ENCODE results near the gene PCID2. TPM values are rescaled to one million over a fixed set of nuclear protein-coding genes. Genes with fewer than 3 reads are reported as not detected.

The PCID2 gene
- total and polyA plus RNA-seq, 2 of the 13 experiments (the other 11 are each of a cell fraction or from before 2014, with no cell fraction given) = 65.0 to 111 TPM

DNA sequence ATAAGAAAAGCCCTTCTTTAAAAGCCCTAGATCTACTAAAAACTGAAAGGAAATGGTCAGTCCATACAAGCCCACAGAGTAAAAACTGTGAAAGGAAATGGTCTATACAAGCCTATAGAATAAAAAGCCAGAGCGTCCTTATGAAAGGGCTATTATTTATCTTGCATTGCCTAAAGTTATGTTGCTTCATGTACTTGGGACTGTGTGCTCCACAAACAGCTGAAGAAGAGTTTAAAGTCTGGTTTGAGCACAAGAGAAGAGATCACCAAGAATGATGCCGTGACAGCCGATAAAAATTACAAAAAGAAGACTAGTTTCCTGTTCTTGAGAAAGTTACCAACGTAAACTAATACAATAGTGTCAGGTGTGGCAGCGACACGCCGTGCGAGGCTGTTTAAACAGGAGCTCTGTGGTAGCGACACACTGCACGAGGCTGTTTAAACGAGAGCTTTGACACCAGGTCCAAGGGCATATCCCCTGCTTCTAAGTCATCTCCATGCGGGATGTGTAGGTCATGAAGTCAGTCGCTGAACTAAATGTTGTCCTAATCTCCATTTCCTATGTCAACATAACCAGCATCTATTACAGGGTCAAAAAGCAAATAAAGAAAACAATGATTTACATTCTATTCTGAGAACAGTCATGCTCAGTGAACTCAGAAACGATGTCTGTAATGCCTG is 24.9 kb downstream of the PCID2 start (continued):
- TF ChIP-seq, protein P1, sequence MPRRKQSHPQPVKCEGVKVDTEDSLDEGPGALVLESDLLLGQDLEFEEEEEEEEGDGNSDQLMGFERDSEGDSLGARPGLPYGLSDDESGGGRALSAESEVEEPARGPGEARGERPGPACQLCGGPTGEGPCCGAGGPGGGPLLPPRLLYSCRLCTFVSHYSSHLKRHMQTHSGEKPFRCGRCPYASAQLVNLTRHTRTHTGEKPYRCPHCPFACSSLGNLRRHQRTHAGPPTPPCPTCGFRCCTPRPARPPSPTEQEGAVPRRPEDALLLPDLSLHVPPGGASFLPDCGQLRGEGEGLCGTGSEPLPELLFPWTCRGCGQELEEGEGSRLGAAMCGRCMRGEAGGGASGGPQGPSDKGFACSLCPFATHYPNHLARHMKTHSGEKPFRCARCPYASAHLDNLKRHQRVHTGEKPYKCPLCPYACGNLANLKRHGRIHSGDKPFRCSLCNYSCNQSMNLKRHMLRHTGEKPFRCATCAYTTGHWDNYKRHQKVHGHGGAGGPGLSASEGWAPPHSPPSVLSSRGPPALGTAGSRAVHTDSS (CRISPR knock-in tag; conservative IDR thresholded peaks at IDR 0.05) = no peak
- TF ChIP-seq POLR2G (IDR thresholded peaks at IDR 0.05; ENCODE audit: low read depth, low read length) (no peak), ZFP90 (CRISPR knock-in tag; IDR thresholded peaks at IDR 0.05; ENCODE audit: borderline replicate concordance) (no peak), ZZZ3 (CRISPR knock-in tag; IDR thresholded peaks at IDR 0.05; ENCODE audit: borderline replicate concordance) (no peak), ZSCAN21 (CRISPR knock-in tag; IDR thresholded peaks at IDR 0.05; ENCODE audit: borderline replicate concordance) (0 out of 2 replicates have a peak, but pooled peaks have one; percentile 22), JUND (CRISPR knock-in tag; IDR thresholded peaks at IDR 0.05) (no peak), SIX1 (CRISPR knock-in tag; IDR thresholded peaks at IDR 0.05; ENCODE audit: borderline replicate concordance) (peak; percentile 65; the same call in 1 of the 2 replicates), SAP130 (CRISPR knock-in tag; IDR thresholded peaks at IDR 0.05; ENCODE audit: low read depth) (peak; percentile 84), ZNF446 (CRISPR knock-in tag; IDR thresholded peaks at IDR 0.05) (no peak), NFIC (IDR thresholded peaks at IDR 0.05; ENCODE audit: low read length) (no peak), EZH2 (conservative IDR thresholded peaks at IDR 0.05; ENCODE audit: low read depth, low read length) (no peak), SSRP1 (CRISPR knock-in tag; IDR thresholded peaks at IDR 0.05) (no peak), ZNF556 (CRISPR knock-in tag; IDR thresholded peaks at IDR 0.05; ENCODE audit: borderline replicate concordance) (0 out of 2 replicates have a peak, but pooled peaks have one; percentile 33), ISL2 (CRISPR knock-in tag; IDR thresholded peaks at IDR 0.05) (peak; percentile 44; the same call in 1 of the 2 replicates), DPF2 (CRISPR knock-in tag; IDR thresholded peaks at IDR 0.05; ENCODE audit: borderline replicate concordance, low read depth) (peak; percentile 57; the same call in 1 of the 2 replicates), RAD21 (CRISPR knock-in tag; IDR thresholded peaks at IDR 0.05) (no peak), NFYB (CRISPR knock-in tag; IDR thresholded peaks at IDR 0.05) (no peak), RBM22 (optimal IDR thresholded peaks at IDR 0.05; ENCODE audit: low read length) (no peak)
- TF ChIP-seq, protein P2, sequence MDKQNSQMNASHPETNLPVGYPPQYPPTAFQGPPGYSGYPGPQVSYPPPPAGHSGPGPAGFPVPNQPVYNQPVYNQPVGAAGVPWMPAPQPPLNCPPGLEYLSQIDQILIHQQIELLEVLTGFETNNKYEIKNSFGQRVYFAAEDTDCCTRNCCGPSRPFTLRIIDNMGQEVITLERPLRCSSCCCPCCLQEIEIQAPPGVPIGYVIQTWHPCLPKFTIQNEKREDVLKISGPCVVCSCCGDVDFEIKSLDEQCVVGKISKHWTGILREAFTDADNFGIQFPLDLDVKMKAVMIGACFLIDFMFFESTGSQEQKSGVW (CRISPR knock-in tag; IDR thresholded peaks at IDR 0.05; ENCODE audit: borderline replicate concordance) = no peak
- TF ChIP-seq, protein P3, sequence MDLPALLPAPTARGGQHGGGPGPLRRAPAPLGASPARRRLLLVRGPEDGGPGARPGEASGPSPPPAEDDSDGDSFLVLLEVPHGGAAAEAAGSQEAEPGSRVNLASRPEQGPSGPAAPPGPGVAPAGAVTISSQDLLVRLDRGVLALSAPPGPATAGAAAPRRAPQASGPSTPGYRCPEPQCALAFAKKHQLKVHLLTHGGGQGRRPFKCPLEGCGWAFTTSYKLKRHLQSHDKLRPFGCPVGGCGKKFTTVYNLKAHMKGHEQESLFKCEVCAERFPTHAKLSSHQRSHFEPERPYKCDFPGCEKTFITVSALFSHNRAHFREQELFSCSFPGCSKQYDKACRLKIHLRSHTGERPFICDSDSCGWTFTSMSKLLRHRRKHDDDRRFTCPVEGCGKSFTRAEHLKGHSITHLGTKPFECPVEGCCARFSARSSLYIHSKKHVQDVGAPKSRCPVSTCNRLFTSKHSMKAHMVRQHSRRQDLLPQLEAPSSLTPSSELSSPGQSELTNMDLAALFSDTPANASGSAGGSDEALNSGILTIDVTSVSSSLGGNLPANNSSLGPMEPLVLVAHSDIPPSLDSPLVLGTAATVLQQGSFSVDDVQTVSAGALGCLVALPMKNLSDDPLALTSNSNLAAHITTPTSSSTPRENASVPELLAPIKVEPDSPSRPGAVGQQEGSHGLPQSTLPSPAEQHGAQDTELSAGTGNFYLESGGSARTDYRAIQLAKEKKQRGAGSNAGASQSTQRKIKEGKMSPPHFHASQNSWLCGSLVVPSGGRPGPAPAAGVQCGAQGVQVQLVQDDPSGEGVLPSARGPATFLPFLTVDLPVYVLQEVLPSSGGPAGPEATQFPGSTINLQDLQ (CRISPR knock-in tag; IDR thresholded peaks at IDR 0.05) = no peak
- TF ChIP-seq, protein P4, sequence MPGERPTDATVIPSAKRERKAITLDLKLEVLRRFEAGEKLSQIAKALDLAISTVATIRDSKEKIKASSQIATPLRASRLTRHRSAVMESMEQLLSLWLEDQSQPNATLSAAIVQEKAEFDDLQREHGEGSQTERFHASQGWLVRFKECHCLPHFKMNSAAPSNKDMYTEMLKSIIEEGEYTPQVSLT (CRISPR knock-in tag; IDR thresholded peaks at IDR 0.05; ENCODE audit: borderline replicate concordance, low read depth) = no peak
- TF ChIP-seq, protein P5, sequence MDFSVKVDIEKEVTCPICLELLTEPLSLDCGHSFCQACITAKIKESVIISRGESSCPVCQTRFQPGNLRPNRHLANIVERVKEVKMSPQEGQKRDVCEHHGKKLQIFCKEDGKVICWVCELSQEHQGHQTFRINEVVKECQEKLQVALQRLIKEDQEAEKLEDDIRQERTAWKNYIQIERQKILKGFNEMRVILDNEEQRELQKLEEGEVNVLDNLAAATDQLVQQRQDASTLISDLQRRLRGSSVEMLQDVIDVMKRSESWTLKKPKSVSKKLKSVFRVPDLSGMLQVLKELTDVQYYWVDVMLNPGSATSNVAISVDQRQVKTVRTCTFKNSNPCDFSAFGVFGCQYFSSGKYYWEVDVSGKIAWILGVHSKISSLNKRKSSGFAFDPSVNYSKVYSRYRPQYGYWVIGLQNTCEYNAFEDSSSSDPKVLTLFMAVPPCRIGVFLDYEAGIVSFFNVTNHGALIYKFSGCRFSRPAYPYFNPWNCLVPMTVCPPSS (IDR thresholded peaks at IDR 0.05) = no peak

Data from HepG2 (cell line).